Lower leg skin (tissue), 4 donors: ENCODE results near the gene CPAMD8. TPM values are rescaled to one million over a fixed set of nuclear protein-coding genes. Genes with fewer than 3 reads are reported as not detected.

Experiments used
- DNase-seq, 2 donors: peaks; one replicate each; pipeline ENCODE4 v3.0.0-alpha.2; 2019; ENCODE audit warnings: low spot score in 2 of 2
- H3K4me3 ChIP-seq: fragments of 200-600 bp; sonication (generic); 2 replicates; pipeline ENCODE4 v1.5.1; 2017; ENCODE audit warnings: mild to moderate bottlenecking, low read depth; ENCODE audit not compliant: poor library complexity, severe bottlenecking
- POLR2A ChIP-seq, 2 donors: fragments of 450-650 bp; IDR thresholded peaks; one replicate each; pipeline ENCODE4 v1.6.1; 2016 to 2017; ENCODE audit warnings: antibody characterized with exemption in 2 of 2, mild to moderate bottlenecking in 1 of 2, moderate library complexity in 1 of 2
- WGBS, 2 donors: methylation state at CpG; one replicate each; pipeline ENCODE4 v1.1.5; 2018; 5-methylcytosine and 5-hydroxymethylcytosine counted together
- intact Hi-C: fragments of 100-400 bp; cut with DNase I; formaldehyde crosslinking; loops from one replicate; pipeline ENCODE4 v1.15.0; 2023; ENCODE audit warnings: low total_unique reads
- total RNA-seq, 4 donors: library from RNA; depleted of rRNA; stranded (reverse); fragments of >200 nt; gene quantifications; one replicate each; pipeline ENCODE4 v1.1.0, GENCODE V29; 2016
- TF ChIP-seq, protein P1 (sequence below), 3 donors: fragments of 450-650 bp; IDR thresholded peaks; one replicate each; pipeline ENCODE4 v1.5.1; 2016; ENCODE audit warnings: antibody characterized with exemption in 3 of 3, mild to moderate bottlenecking in 3 of 3, moderate library complexity in 2 of 3

Gene CPAMD8
- total RNA-seq, 4 donors from 2014 or later = 8.1 to 14.0 (median 13.0) TPM

DNA sequence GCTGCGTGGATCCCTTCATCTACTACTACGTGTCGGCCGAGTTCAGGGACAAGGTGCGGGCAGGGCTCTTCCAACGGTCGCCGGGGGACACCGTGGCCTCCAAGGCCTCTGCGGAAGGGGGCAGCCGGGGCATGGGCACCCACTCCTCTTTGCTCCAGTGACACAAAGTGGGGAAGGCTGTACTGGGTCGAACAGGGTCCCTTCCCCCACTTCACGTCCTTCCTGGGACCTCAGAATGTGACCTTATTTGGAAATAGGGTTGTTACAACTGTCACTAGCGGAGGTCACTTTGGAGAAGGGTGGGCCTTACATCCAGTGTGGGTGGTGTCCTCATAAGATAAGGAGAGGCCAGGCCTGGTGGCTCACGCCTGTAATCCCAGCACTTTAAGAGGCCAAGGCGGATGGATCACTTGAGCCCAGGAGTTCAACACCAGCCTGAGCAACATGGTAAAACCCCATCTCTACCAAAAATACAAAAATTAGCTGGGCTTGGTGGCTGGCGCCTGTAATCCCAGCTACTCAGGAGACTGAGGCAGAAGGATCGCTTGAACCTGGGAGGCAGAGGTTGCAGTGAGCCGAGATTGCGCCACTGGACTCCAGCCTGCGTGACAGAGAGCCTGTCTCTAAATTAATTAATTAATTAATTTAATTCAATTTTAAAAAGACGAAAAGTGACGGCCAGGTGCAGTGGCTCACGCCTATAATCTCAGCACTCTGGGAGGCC, 136.0 kb downstream of the CPAMD8 start:
- intact Hi-C loops = no loop called here
- 89 to 90% methylated on average over 21 to 24 of the region's 24 CpGs for WGBS, 2 donors
- TF ChIP-seq POLR2A (IDR thresholded peaks at IDR 0.05) = no peak
- TF ChIP-seq, protein P1, sequence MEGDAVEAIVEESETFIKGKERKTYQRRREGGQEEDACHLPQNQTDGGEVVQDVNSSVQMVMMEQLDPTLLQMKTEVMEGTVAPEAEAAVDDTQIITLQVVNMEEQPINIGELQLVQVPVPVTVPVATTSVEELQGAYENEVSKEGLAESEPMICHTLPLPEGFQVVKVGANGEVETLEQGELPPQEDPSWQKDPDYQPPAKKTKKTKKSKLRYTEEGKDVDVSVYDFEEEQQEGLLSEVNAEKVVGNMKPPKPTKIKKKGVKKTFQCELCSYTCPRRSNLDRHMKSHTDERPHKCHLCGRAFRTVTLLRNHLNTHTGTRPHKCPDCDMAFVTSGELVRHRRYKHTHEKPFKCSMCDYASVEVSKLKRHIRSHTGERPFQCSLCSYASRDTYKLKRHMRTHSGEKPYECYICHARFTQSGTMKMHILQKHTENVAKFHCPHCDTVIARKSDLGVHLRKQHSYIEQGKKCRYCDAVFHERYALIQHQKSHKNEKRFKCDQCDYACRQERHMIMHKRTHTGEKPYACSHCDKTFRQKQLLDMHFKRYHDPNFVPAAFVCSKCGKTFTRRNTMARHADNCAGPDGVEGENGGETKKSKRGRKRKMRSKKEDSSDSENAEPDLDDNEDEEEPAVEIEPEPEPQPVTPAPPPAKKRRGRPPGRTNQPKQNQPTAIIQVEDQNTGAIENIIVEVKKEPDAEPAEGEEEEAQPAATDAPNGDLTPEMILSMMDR (IDR thresholded peaks at IDR 0.05) = no peak
- H3K4me3 ChIP-seq = no peak overlapping the region
- no peak for DNase-seq

DNA sequence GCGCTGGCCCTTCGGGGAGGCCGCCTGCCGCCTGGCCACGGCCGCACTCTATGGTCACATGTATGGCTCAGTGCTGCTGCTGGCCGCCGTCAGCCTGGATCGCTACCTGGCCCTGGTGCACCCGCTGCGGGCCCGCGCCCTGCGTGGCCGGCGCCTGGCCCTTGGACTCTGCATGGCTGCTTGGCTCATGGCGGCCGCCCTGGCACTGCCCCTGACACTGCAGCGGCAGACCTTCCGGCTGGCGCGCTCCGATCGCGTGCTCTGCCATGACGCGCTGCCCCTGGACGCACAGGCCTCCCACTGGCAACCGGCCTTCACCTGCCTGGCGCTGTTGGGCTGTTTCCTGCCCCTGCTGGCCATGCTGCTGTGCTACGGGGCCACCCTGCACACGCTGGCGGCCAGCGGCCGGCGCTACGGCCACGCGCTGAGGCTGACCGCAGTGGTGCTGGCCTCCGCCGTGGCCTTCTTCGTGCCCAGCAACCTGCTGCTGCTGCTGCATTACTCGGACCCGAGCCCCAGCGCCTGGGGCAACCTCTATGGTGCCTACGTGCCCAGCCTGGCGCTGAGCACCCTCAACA, 136.6 kb downstream of the CPAMD8 start:
- intact Hi-C loops = no loop called here
- 94% methylated on average over 37 to 46 of the region's 48 CpGs for WGBS, 2 donors
- DNase-seq = no peak
- TF ChIP-seq, protein P1 (IDR thresholded peaks at IDR 0.05) = no peak
- TF ChIP-seq POLR2A (IDR thresholded peaks at IDR 0.05) = no peak
- no peak overlapping the region for H3K4me3 ChIP-seq

DNA sequence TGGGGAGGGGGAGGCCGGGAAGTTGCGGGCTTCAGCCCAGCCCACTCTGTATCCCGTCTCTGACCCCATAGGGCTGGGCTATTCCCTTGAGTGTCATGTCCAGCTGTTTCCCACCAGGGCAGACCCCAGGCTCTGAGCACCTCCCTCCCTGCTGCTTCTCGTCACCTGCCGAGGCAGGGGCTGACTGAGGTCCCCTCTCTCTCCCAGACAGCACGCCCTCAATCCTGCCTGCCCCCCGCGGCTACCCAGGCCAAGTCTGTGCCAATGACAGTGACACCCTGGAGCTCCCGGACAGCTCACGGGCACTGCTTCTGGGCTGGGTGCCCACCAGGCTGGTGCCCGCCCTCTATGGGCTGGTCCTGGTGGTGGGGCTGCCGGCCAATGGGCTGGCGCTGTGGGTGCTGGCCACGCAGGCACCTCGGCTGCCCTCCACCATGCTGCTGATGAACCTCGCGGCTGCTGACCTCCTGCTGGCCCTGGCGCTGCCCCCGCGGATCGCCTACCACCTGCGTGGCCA, 137.2 kb downstream of the CPAMD8 start:
- no peak overlapping the region for H3K4me3 ChIP-seq
- no peak for DNase-seq
- 38 to 44% methylated on average over 9 to 13 of the region's 22 CpGs for WGBS, 2 donors
- intact Hi-C loops = no loop called here
- no peak for TF ChIP-seq POLR2A (IDR thresholded peaks at IDR 0.05)
- TF ChIP-seq, protein P1 (IDR thresholded peaks at IDR 0.05) = no peak

DNA sequence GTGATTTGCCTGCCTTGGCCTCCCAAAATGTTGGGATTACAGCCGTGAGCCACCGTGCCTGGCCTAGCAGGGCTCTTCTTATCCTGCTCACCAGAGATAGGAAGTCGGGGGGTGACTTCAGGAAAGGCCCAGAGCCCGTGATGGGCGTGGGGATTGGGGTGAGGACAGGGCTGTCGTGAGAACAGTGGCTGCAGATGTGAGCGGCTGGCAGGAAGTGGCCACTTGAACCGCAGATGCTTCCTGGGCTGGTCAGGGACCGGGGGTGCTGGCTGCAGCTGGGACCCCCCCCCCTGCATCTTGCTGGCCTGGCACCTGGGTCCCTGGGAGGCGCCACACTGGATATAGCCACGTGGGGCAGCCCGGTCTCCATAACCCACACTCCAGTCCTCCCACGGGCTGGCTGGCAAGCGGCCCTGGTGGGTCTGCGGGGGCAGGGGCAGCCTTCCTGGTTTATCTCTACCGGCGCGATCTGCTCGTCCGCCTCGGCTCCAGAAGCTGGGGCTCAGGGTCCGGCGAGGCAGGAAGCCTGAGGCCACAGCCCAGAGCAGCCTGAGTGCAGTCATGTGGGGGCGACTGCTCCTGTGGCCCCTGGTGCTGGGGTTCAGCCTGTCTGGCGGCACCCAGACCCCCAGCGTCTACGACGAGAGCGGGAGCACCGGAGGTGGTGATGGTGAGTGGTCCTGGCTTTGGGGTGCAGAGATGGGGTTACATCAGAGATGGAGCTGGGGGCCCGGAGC, 137.8 kb downstream of the CPAMD8 start, which contains the start of gene F2RL3:
TSS of gene F2RL3 (plus strand) at position 371 of the 737 bp plus-strand sequence. CDS start at position 562, 191 bp downstream.
- 29 to 52% methylated on average over 26 to 30 of the region's 31 CpGs for WGBS, 2 donors
- intact Hi-C loops = no loop called here
- DNase-seq = peak; percentile 38 to 91
- H3K4me3 ChIP-seq = no peak within 1 kb of the TSS
- TF ChIP-seq POLR2A (IDR thresholded peaks at IDR 0.05) = no peak
- TF ChIP-seq, protein P1 (IDR thresholded peaks at IDR 0.05) = no peak

DNA sequence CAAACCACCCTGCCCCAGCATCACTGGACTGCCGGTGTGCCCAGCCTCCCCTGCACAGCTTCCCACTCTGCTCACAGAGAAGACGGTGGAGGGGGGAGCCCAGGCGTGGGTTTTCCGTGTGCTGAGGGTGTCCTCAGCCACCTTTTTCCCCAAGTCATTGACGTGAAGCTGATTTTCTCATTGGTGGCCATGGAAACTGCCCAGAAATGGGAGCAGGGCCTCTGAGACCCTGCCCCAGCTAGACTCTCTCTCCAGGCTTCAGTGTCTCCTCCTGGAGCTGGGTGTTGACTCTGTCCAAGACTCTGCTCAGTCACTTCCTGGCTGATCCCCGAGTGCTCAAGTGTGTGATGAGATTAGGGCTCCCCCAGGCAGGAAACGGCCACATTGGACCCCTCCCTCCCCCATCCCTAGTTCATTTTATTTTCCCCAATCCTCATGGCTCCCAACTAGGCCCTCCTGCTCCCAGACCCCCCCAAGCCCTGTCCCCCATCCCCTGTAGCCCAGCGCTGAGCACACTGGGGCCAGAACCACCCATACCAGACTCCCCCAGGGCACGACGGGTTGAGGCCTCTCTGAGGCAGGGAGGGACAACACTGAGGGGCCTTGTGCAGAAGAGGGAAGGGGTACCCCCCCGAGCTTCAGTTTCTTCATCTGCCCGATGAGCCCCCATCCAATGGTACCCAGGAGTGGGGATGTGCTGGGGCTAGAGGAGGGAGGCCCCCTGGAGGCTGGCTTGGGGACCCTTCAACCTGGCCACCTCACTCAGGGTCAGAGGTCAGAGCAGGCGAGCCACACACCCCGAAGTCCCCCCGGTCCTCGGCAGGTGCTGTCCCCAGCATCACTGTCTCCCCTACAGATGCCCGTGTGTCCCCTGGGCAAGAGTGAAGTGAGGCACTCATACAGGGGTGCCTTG, 139.0 kb downstream of the CPAMD8 start:
- intact Hi-C loops = no loop called here
- no peak overlapping the region for H3K4me3 ChIP-seq
- 58 to 61% methylated on average over 17 of the region's 17 CpGs for WGBS, 2 donors
- TF ChIP-seq, protein P1 (IDR thresholded peaks at IDR 0.05) = no peak
- TF ChIP-seq POLR2A (IDR thresholded peaks at IDR 0.05) = no peak
- DNase-seq = no peak
